Measurements from ENCODE around the gene SPRR2D.
"Not testable (repeated sequence)": the region's sequence is repeated elsewhere in the genome, so short reads cannot be mapped to it uniquely, and the experiment has no call there.

SPRR2D gene

DNA sequence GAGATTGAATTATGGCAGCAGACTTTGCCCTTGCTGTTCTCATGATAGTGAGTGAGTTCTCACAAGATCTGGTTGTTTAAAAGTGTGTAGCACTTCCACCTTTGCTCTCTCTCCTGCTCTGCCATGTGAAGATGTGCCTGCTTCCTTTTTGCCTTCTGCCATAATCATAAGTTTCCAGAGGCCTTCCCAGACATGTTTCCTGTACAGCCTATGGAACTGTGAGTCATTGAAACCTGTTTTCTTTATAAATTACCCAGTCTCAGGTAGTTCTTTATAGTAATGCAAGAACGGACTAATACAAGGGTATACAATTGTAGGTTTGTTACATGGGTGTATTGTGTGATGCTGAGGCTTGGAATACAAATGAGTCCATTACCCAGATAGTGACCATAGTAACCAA lies 5.7 kb downstream of the SPRR2D start:
- H3K4me3 ChIP-seq (ENCODE audit: low read length): no peak overlapping the region
- no peak overlapping the region for H3K9ac ChIP-seq (ENCODE audit: low read depth, low read length)

DNA sequence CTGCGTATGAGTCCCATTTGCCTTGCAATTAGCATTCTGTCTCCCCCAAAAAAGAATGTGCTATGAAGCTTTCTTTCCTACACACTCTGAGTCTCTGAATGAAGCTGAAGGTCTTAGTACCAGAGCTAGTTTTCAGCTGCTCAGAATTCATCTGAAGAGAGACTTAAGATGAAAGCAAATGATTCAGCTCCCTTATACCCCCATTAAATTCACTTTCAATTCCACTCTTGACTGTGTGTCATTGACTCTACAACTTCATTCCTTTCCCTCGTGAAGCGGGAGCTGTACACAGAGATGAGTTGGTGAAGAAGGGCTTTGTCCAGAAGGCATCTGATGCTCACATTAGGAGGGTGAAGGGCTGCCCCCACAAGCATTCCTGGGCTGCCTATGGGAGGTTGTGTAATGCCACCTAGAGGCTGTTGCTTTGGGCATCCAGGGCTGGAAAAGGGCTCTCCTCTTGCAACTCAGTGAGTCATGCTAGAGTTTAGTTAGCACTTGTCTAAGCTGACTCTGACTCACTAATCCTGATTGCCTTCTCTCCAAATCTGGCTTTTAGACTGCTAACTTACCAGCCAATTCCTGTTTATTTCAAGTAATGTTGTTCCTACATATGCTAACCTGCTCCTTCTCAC lies 8.1 kb downstream of the SPRR2D start:
- Histone ChIP-seq H3K4me1 (ENCODE audit: insufficient read depth, low read length) (0 out of 2 replicates have a peak, but pooled peaks cover 3% of the 10 kb centered on the region), H3K27ac (ENCODE audit: low read length) (no peak overlapping the region), H3K9ac (ENCODE audit: low read depth, low read length) (no peak overlapping the region), H3K4me3 (ENCODE audit: low read length) (no peak overlapping the region), H3K36me3 (ENCODE audit: insufficient read depth, low read depth, low read length) (no peaks in the 10 kb centered on the region), H3K9me3 (ENCODE audit: insufficient read depth, low read depth, low read length) (no peaks in the 10 kb centered on the region), H3K27me3 (ENCODE audit: insufficient read depth, low read length) (no peaks in the 10 kb centered on the region)

More for the DNA sequence above, 5.7 kb downstream of the SPRR2D start:
- Histone ChIP-seq H3K9me3 (ENCODE audit: insufficient read depth, low read depth, low read length) (no peaks in the 10 kb centered on the region), H3K36me3 (ENCODE audit: insufficient read depth, low read depth, low read length) (no peaks in the 10 kb centered on the region), H3K4me1 (ENCODE audit: insufficient read depth, low read length) (0 out of 2 replicates have a peak, but pooled peaks cover 3% of the 10 kb centered on the region), H3K27ac (ENCODE audit: low read length) (no peak overlapping the region), H3K27me3 (ENCODE audit: insufficient read depth, low read length) (no peaks in the 10 kb centered on the region)

DNA sequence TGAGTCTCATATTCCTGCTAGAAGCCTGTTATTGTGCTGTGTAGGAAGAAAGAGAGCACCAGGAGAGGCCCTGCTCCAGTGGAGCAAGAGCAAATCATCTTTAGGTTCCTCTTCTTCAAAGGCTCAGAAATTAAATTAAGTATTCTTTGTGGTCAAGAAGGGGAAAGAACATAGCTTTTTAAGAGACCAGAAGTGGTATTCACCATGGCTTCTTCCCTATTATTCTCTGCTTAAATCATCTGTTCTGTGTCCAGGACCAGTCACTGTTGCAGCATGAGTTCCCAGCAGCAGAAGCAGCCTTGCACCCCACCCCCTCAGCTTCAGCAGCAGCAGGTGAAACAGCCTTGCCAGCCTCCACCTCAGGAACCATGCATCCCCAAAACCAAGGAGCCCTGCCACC lies 8.8 kb downstream of the SPRR2D start:
- Histone ChIP-seq H3K4me3 (ENCODE audit: low read length) (no peak overlapping the region), H3K9me3 (ENCODE audit: insufficient read depth, low read depth, low read length) (no peaks in the 10 kb centered on the region), H3K36me3 (ENCODE audit: insufficient read depth, low read depth, low read length) (no peaks in the 10 kb centered on the region), H3K27me3 (ENCODE audit: insufficient read depth, low read length) (no peaks in the 10 kb centered on the region), H3K27ac (ENCODE audit: low read length) (no peak overlapping the region), H3K9ac (ENCODE audit: low read depth, low read length) (no peak overlapping the region), H3K4me1 (ENCODE audit: insufficient read depth, low read length) (0 out of 2 replicates have a peak, but pooled peaks cover 3% of the 10 kb centered on the region)

DNA sequence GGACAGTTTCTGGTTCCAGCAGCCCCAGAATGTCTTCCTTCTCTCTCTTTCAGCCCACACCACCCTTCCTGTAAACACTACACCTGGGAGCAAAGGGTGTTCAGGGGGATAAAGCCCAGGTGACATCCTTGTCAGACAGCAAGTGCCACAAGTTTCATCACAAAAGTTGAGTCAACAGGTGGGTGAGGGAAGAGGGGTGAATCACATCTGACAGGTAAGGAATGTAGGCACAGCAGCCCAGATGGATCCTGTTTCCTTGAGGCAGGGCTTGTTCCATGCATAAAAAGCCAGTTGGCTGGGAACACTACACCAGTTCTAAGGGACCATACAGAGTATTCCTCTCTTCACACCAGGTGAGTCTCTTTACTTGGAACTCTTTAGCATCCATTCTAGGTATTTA lies 10.0 kb downstream of the SPRR2D start, which contains the start of gene SPRR1B:
SPRR1B (plus strand) TSS at position 309 of the 400 bp plus-strand sequence. CDS start 1,143 bp downstream, outside the sequence.
- 0 out of 2 replicates have a peak, but pooled peaks cover 3% of the 10 kb centered on the region for H3K4me1 ChIP-seq (ENCODE audit: insufficient read depth, low read length)
- H3K4me3 ChIP-seq (ENCODE audit: low read length): no peak within 1 kb of the TSS
- H3K9me3 ChIP-seq (ENCODE audit: insufficient read depth, low read depth, low read length): no peaks in the 10 kb centered on the region
- no peaks in the 10 kb centered on the region for H3K36me3 ChIP-seq (ENCODE audit: insufficient read depth, low read depth, low read length)
- no peak within 1 kb of the TSS for H3K9ac ChIP-seq (ENCODE audit: low read depth, low read length)
- no peak within 1 kb of the TSS for H3K27ac ChIP-seq (ENCODE audit: low read length)
- H3K27me3 ChIP-seq (ENCODE audit: insufficient read depth, low read length): no peaks in the 10 kb centered on the region

DNA sequence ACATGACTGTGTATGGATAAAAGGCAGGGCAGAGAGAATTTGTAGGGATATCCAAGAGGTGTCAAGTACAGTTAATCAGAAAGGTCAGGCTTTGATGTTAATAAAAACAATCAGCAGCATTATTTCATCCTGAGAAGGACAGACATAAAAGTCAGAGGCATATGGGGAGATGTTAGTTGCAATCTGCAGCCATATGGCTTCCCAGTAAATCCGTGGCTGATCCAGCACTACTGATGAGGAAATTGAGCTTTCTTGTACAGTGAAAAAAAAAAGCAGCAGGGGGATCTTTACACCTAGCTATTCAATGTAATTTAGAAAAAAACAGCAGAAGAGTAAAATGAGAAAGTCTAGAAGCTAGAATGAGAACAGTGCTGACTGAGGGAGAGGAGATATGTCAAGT lies 12.2 kb downstream of the SPRR2D start:
- H3K36me3 ChIP-seq (ENCODE audit: insufficient read depth, low read depth, low read length): no peaks in the 10 kb centered on the region
- H3K4me3 ChIP-seq (ENCODE audit: low read length): no peak overlapping the region
- H3K27me3 ChIP-seq (ENCODE audit: insufficient read depth, low read length): no peaks in the 10 kb centered on the region
- H3K9ac ChIP-seq (ENCODE audit: low read depth, low read length): no peak overlapping the region
- no peak overlapping the region for H3K27ac ChIP-seq (ENCODE audit: low read length)
- H3K9me3 ChIP-seq (ENCODE audit: insufficient read depth, low read depth, low read length): no peaks in the 10 kb centered on the region
- 0 out of 2 replicates have a peak, but pooled peaks cover 3% of the 10 kb centered on the region for H3K4me1 ChIP-seq (ENCODE audit: insufficient read depth, low read length)

DNA sequence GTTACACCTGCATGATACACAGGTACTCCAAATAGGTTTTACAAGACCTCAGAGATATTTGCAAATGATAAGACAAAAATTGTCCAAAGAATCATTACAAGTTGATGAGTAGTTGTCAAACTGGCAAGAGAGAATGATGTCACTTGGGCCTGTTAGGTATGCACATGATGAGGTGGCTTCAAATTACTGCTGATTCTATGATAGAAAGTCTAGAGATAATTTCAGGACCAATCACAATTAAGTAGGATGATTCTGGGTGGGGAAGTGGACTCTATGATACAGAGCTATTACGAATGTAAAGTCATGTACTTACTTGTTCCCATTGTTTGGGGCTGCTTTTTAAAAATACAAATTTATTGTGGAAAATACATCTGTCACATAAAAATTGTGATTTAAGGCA lies 15.1 kb downstream of the SPRR2D start:
- Histone ChIP-seq H3K4me3 (ENCODE audit: low read length) (no peak overlapping the region), H3K27me3 (ENCODE audit: insufficient read depth, low read length) (no peaks in the 10 kb centered on the region), H3K4me1 (ENCODE audit: insufficient read depth, low read length) (peaks cover 6% of the 10 kb centered on the region), H3K9me3 (ENCODE audit: insufficient read depth, low read depth, low read length) (no peaks in the 10 kb centered on the region), H3K36me3 (ENCODE audit: insufficient read depth, low read depth, low read length) (no peaks in the 10 kb centered on the region), H3K9ac (ENCODE audit: low read depth, low read length) (no peak overlapping the region), H3K27ac (ENCODE audit: low read length) (no peak overlapping the region)

DNA sequence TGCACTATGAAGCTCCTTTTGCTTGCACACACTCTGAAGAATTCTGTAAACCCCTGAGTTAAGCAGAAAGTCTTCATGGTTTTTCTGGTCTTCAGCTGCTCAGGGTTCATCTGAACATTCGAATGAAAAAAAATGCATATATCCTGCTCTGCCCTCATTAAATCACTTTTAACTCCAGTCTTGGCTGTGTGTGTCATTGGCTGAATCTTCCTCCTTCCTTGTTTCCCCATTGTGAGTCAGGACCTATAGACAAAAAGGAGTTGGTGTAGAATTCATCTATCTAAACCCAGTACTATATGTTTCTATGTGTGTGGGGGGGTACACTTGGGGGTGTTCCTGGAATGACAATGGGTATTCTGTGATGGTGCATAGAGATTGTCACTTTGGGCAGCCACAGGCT lies 16.5 kb downstream of the SPRR2D start:
- Histone ChIP-seq H3K9ac (ENCODE audit: low read depth, low read length) (no peak overlapping the region), H3K4me1 (ENCODE audit: insufficient read depth, low read length) (peaks cover 6% of the 10 kb centered on the region), H3K27me3 (ENCODE audit: insufficient read depth, low read length) (no peaks in the 10 kb centered on the region), H3K4me3 (ENCODE audit: low read length) (no peak overlapping the region), H3K27ac (ENCODE audit: low read length) (no peak overlapping the region), H3K9me3 (ENCODE audit: insufficient read depth, low read depth, low read length) (no peaks in the 10 kb centered on the region), H3K36me3 (ENCODE audit: insufficient read depth, low read depth, low read length) (no peaks in the 10 kb centered on the region)

DNA sequence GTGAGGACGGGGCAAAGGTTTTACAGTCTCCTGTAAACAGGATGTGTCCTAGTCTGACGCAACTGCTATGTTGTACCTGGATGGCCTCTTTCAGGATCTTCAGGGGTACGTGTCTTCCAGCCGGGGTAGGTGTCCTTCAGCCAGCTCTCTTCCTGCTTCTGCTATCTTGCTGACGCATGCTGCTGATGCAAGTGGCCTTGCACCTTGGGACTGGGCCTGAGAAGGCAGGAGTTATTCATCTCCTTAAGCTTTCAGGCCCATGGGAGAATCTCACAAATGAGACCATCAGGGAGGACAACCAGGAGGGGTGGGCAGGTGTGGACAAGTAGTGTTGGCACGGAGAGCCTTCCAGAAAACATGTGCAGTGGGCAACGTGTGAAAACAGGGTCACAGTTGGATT lies 17.8 kb downstream of the SPRR2D start:
- no peaks in the 10 kb centered on the region for H3K36me3 ChIP-seq (ENCODE audit: insufficient read depth, low read depth, low read length)

DNA sequence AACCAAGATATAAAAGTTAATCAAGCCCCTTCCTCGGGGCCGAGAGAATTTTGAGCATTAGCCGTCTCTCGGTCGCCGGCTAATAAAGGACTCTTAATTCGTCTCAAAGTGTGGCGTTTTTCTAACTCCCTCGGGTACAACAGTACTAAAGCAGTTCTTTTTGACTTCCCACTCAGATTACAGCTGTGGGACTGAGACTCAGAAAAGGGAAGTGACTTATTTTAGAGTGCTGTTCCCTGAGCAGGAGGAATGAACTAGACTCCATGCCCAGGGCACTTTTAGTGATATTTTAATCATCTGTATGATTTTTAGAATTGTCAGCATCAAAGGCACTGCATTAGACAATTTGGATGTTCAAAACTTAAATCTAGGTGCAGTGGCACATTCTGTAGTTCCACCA lies 18.6 kb downstream of the SPRR2D start:
- not testable (repeated sequence) for H3K27me3 ChIP-seq (ENCODE audit: insufficient read depth, low read length)

More for the DNA sequence above, 17.8 kb downstream of the SPRR2D start:
- H3K4me1 ChIP-seq (ENCODE audit: insufficient read depth, low read length): peaks cover 6% of the 10 kb centered on the region
- no peak overlapping the region for H3K9ac ChIP-seq (ENCODE audit: low read depth, low read length)
- H3K27me3 ChIP-seq (ENCODE audit: insufficient read depth, low read length): no peaks in the 10 kb centered on the region
- H3K4me3 ChIP-seq (ENCODE audit: low read length): no peak overlapping the region
- no peak overlapping the region for H3K27ac ChIP-seq (ENCODE audit: low read length)
- no peaks in the 10 kb centered on the region for H3K9me3 ChIP-seq (ENCODE audit: insufficient read depth, low read depth, low read length)

DNA sequence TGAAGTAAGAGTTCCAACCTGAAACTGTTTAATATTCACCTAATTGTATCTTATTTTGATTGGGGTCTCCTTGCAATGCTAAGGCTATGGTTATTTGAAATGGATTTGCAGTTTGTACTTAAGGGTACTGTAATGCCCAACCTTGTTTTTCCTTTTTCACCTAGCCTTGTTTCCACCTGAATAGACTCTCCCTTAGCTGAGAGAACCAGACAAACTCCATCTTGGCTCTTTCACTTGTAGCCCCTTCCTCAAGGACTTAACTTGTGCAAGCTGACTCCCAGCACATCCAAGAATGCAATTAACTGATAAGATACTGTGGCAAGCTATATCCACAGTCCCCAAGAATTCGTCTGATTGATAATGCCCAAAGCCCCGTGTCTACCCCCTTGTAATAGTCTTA lies 19.1 kb downstream of the SPRR2D start:
- H3K4me1 ChIP-seq (ENCODE audit: insufficient read depth, low read length); H3K4me3 ChIP-seq (ENCODE audit: low read length); H3K9ac ChIP-seq (ENCODE audit: low read depth, low read length); H3K27ac ChIP-seq (ENCODE audit: low read length); H3K27me3 ChIP-seq (ENCODE audit: insufficient read depth, low read length); H3K36me3 ChIP-seq (ENCODE audit: insufficient read depth, low read depth, low read length); H3K9me3 ChIP-seq (ENCODE audit: insufficient read depth, low read depth, low read length): not testable (repeated sequence)

More for the DNA sequence above, 18.6 kb downstream of the SPRR2D start:
- H3K4me3 ChIP-seq (ENCODE audit: low read length); H3K4me1 ChIP-seq (ENCODE audit: insufficient read depth, low read length); H3K27ac ChIP-seq (ENCODE audit: low read length); H3K36me3 ChIP-seq (ENCODE audit: insufficient read depth, low read depth, low read length); H3K9me3 ChIP-seq (ENCODE audit: insufficient read depth, low read depth, low read length); H3K9ac ChIP-seq (ENCODE audit: low read depth, low read length): not testable (repeated sequence)

DNA sequence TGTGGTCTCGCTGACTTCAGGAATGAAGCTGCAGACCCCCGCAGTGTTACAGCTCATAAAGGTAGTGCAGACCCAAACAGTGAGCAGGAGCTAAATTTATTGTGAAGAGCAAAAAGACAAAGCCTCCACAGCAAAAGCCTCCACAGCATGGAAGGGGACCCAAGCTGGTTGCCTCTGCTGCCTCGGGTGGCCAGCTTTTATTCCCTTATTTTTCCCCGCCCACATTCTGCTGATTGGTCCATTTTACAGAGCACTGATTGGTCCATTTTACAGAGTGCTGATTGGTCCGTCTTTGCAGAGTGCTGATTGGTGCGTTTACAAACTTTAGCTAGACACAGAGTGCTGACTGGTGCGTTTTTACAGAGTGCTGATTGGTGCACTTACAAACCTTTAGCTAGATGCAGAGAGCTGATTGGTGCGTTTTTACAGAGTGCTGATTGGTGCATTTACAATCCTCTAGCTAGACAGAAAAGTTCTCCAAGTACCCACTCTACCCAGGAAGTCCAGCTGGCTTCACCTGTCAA lies 29.6 kb downstream of the SPRR2D start:
- not testable (repeated sequence) for H3K27me3 ChIP-seq (ENCODE audit: insufficient read depth, low read length); H3K9ac ChIP-seq (ENCODE audit: low read depth, low read length); H3K9me3 ChIP-seq (ENCODE audit: insufficient read depth, low read depth, low read length); H3K4me3 ChIP-seq (ENCODE audit: low read length); H3K4me1 ChIP-seq (ENCODE audit: insufficient read depth, low read length); H3K36me3 ChIP-seq (ENCODE audit: insufficient read depth, low read depth, low read length); H3K27ac ChIP-seq (ENCODE audit: low read length)

DNA sequence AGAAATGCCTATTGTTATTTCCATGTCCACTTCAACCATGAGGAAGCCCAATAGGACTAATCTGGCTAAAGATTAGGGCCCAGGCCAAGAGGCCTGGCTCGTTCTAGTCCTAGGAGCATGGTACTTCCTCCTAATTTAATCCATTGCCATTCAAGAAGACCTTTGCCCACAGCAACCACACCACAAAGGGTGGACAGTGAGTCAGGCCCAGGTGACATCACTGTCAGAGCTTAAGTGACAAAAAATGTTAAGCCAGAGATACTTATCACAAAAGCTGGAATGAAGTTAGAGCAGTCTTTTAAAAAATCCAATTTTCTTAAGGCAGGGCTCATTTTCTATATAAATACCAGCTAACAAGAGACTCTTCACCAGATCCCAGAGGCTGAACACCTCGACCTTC lies 39.5 kb downstream of the SPRR2D start, which contains the start of gene SPRR3:
SPRR3 (plus strand) TSS at position 368 of the 400 bp plus-strand sequence. CDS start 1,272 bp downstream, outside the sequence.
- no peaks in the 10 kb centered on the region for H3K36me3 ChIP-seq (ENCODE audit: insufficient read depth, low read depth, low read length)
- H3K4me1 ChIP-seq (ENCODE audit: insufficient read depth, low read length): peaks cover 7% of the 10 kb centered on the region; the same call in 1 of the 2 replicates
- no peak within 1 kb of the TSS for H3K9ac ChIP-seq (ENCODE audit: low read depth, low read length)
- H3K27me3 ChIP-seq (ENCODE audit: insufficient read depth, low read length): no peaks in the 10 kb centered on the region
- H3K27ac ChIP-seq (ENCODE audit: low read length): no peak within 1 kb of the TSS
- no peak within 1 kb of the TSS for H3K4me3 ChIP-seq (ENCODE audit: low read length)
- H3K9me3 ChIP-seq (ENCODE audit: insufficient read depth, low read depth, low read length): no peaks in the 10 kb centered on the region
